Muscle layer of colon (tissue), 2 donors: ENCODE data around the gene SUV39H1.
A peak's percentile ranks its signal among the peaks of the same experiment; 100 is the strongest.
"Not testable (repeated sequence)": the region's sequence is repeated elsewhere in the genome, so short reads cannot be mapped to it uniquely, and the experiment has no call there.

Experiments
- H3K27ac ChIP-seq: one replicate; pipeline ENCODE4 v1.7.0; 2013; ENCODE audit warnings: low read depth, mild to moderate bottlenecking, low read length, moderate library complexity
- H3K27me3 ChIP-seq, 2 donors: one replicate each; pipeline ENCODE4 v1.7.0; 2013; ENCODE audit warnings: low read length in 2 of 2, mild to moderate bottlenecking in 2 of 2; ENCODE audit not compliant: insufficient read depth in 2 of 2, control insufficient read depth in 1 of 2
- H3K36me3 ChIP-seq: one replicate; pipeline ENCODE4 v1.7.0; 2013; ENCODE audit warnings: mild to moderate bottlenecking, low read length; ENCODE audit not compliant: insufficient read depth
- H3K4me1 ChIP-seq: one replicate; pipeline ENCODE4 v1.7.0; 2013; ENCODE audit warnings: mild to moderate bottlenecking, low read length; ENCODE audit not compliant: insufficient read depth
- H3K4me3 ChIP-seq, 2 donors: one replicate each; pipeline ENCODE4 v1.7.0; 2013; ENCODE audit warnings: low read length in 2 of 2, low read depth in 1 of 2, mild to moderate bottlenecking in 1 of 2, moderate library complexity in 1 of 2
- H3K9ac ChIP-seq: one replicate; pipeline ENCODE4 v1.7.0; 2013; ENCODE audit warnings: low read length
- H3K9me3 ChIP-seq: one replicate; pipeline ENCODE4 v1.7.0; 2013; ENCODE audit warnings: mild to moderate bottlenecking, low read length
- donor health status: abdominal sarcoma.
- donor health status: Adenocarcinoma of cecum.

Gene SUV39H1

GRCh38 chrX:48676106-48676892, 20.2 kb upstream of the SUV39H1 start:
- peaks cover 8% of the 10 kb centered on the region for H3K4me1 ChIP-seq
- H3K4me3 ChIP-seq: peak overlapping the region; percentile 42 to 69
- H3K27ac ChIP-seq: peak overlapping the region; percentile 57
- H3K9me3 ChIP-seq: no peaks in the 10 kb centered on the region
- no peaks in the 10 kb centered on the region for H3K36me3 ChIP-seq
- H3K9ac ChIP-seq: peak overlapping the region; percentile 57
- H3K27me3 ChIP-seq: peaks cover 0 to 4% of the 10 kb centered on the region in 2 donors

GRCh38 chrX:48676893-48677270, 19.7 kb upstream of the SUV39H1 start:
- Histone ChIP-seq H3K27ac (peak overlapping the region; percentile 57), H3K4me3 (peak overlapping the region; percentile 42 to 59), H3K36me3 (no peaks in the 10 kb centered on the region), H3K27me3 (peaks cover 0 to 4% of the 10 kb centered on the region in 2 donors), H3K4me1 (peaks cover 8% of the 10 kb centered on the region), H3K9ac (peak overlapping the region; percentile 57), H3K9me3 (no peaks in the 10 kb centered on the region)

GRCh38 chrX:48677516-48677915, 19.0 kb upstream of the SUV39H1 start:
- Histone ChIP-seq H3K4me3 (no peak overlapping the region), H3K4me1 (peaks cover 8% of the 10 kb centered on the region), H3K27me3 (peaks cover 0 to 4% of the 10 kb centered on the region in 2 donors), H3K9me3 (no peaks in the 10 kb centered on the region), H3K9ac (no peak overlapping the region), H3K27ac (no peak overlapping the region), H3K36me3 (no peaks in the 10 kb centered on the region)

GRCh38 chrX:48680467-48680866, 16.1 kb upstream of the SUV39H1 start:
- H3K27ac ChIP-seq, H3K4me3 ChIP-seq: not testable (repeated sequence)

GRCh38 chrX:48680925-48681324, 15.6 kb upstream of the SUV39H1 start:
- not testable (repeated sequence) for H3K27ac ChIP-seq, H3K4me3 ChIP-seq, H3K27me3 ChIP-seq, H3K9me3 ChIP-seq, H3K4me1 ChIP-seq, H3K36me3 ChIP-seq, H3K9ac ChIP-seq

More at GRCh38 chrX:48680467-48680866, 16.1 kb upstream of the SUV39H1 start:
- H3K9ac ChIP-seq, H3K36me3 ChIP-seq, H3K9me3 ChIP-seq, H3K27me3 ChIP-seq, H3K4me1 ChIP-seq: not testable (repeated sequence)

- Histone ChIP-seq H3K4me3 (no peak overlapping the region), H3K27ac (no peak overlapping the region), H3K4me1 (peaks cover 8% of the 10 kb centered on the region), H3K9ac (no peak overlapping the region), H3K27me3 (peaks cover 0 to 8% of the 10 kb centered on the region in 2 donors), H3K9me3 (no peaks in the 10 kb centered on the region), H3K36me3 (no peaks in the 10 kb centered on the region)
Measured at GRCh38 chrX:48681539-48682183, 14.9 kb upstream of the SUV39H1 start.

- not testable (repeated sequence) for H3K4me3 ChIP-seq, H3K9ac ChIP-seq, H3K36me3 ChIP-seq, H3K27me3 ChIP-seq, H3K4me1 ChIP-seq, H3K27ac ChIP-seq, H3K9me3 ChIP-seq
Measured at GRCh38 chrX:48682795-48683194, 13.7 kb upstream of the SUV39H1 start.

GRCh38 chrX:48683411-48683982, 13.0 kb upstream of the SUV39H1 start, which contains the start of gene WAS:
Gene WAS (plus strand): TSS chrX:48683799. CDS start chrX:48683854, 55 bp downstream.
- Histone ChIP-seq H3K36me3 (no peaks in the 10 kb centered on the region), H3K4me3 (no peak within 1 kb of the TSS), H3K9ac (no peak within 1 kb of the TSS), H3K9me3 (no peaks in the 10 kb centered on the region), H3K27ac (no peak within 1 kb of the TSS), H3K4me1 (no peaks in the 10 kb centered on the region), H3K27me3 (peaks cover 0 to 12% of the 10 kb centered on the region in 2 donors)

GRCh38 chrX:48684134-48684533, 12.4 kb upstream of the SUV39H1 start:
- H3K4me3 ChIP-seq: no peak overlapping the region
- no peaks in the 10 kb centered on the region for H3K9me3 ChIP-seq
- H3K4me1 ChIP-seq: no peaks in the 10 kb centered on the region
- H3K27ac ChIP-seq: no peak overlapping the region
- H3K36me3 ChIP-seq: no peaks in the 10 kb centered on the region
- peaks cover 0 to 15% of the 10 kb centered on the region in 2 donors for H3K27me3 ChIP-seq
- H3K9ac ChIP-seq: no peak overlapping the region

GRCh38 chrX:48685416-48685815, 11.1 kb upstream of the SUV39H1 start:
- H3K9me3 ChIP-seq: no peaks in the 10 kb centered on the region
- no peaks in the 10 kb centered on the region for H3K36me3 ChIP-seq
- peaks cover 0 to 15% of the 10 kb centered on the region in 2 donors for H3K27me3 ChIP-seq
- no peak overlapping the region for H3K27ac ChIP-seq
- H3K4me1 ChIP-seq: no peaks in the 10 kb centered on the region
- no peak overlapping the region for H3K9ac ChIP-seq
- H3K4me3 ChIP-seq: no peak overlapping the region

- Histone ChIP-seq H3K27me3 (peaks cover 0 to 15% of the 10 kb centered on the region in 2 donors), H3K4me1 (no peaks in the 10 kb centered on the region), H3K9ac (no peak overlapping the region), H3K36me3 (no peaks in the 10 kb centered on the region), H3K27ac (no peak overlapping the region), H3K9me3 (no peaks in the 10 kb centered on the region), H3K4me3 (no peak overlapping the region)
Measured at GRCh38 chrX:48688531-48689150, 7.9 kb upstream of the SUV39H1 start.
